GM12864 (cell line): ENCODE measurements around the gene ATP13A5.

Source experiments
- DNase-seq: peaks from one replicate; pipeline ENCODE4 v3.0.0-alpha.2; 2011; ENCODE audit warnings: low read depth
- H3K4me3 ChIP-seq: 2 replicates; pipeline ENCODE4 v1.5.1; 2011; ENCODE audit warnings: mild to moderate bottlenecking, low read depth, low read length, control low read depth
- CTCF ChIP-seq: IDR thresholded peaks from 2 replicates; pipeline ENCODE4 v1.5.1; 2011; ENCODE audit warnings: low read depth, mild to moderate bottlenecking, moderate library complexity, low read length, control low read depth, inconsistent platforms; ENCODE audit errors: missing control alignments

Gene ATP13A5

GRCh38 chr3:193310914-193311723 lies 67.4 kb downstream of the ATP13A5 start:
- DNase-seq = no peak
- TF ChIP-seq CTCF = no peak
- H3K4me3 ChIP-seq = no peak overlapping the region

- no peak for DNase-seq
- H3K4me3 ChIP-seq = no peak overlapping the region
- TF ChIP-seq CTCF = no peak
Observed at GRCh38 chr3:193305356-193305755, 73.2 kb downstream of the ATP13A5 start.

GRCh38 chr3:193301433-193301832 lies 77.1 kb downstream of the ATP13A5 start:
- no peak overlapping the region for H3K4me3 ChIP-seq
- no peak for DNase-seq
- no peak for TF ChIP-seq CTCF

- no peak overlapping the region for H3K4me3 ChIP-seq
- TF ChIP-seq CTCF = no peak
- no peak for DNase-seq
Observed at GRCh38 chr3:193297421-193297820, 81.1 kb downstream of the ATP13A5 start.

GRCh38 chr3:193295985-193296384 lies 82.6 kb downstream of the ATP13A5 start:
- no peak overlapping the region for H3K4me3 ChIP-seq
- no peak for TF ChIP-seq CTCF

GRCh38 chr3:193292386-193292785 lies 86.2 kb downstream of the ATP13A5 start:
- TF ChIP-seq CTCF = no peak
- no peak for DNase-seq
- no peak overlapping the region for H3K4me3 ChIP-seq

More at GRCh38 chr3:193295985-193296384, 82.6 kb downstream of the ATP13A5 start:
- DNase-seq = no peak
